C4-2B (cell line): Measurements from ENCODE around the gene RPTOR.

Experiments
- ZFX ChIP-seq: fragments of 450-650 bp; IDR thresholded peaks from 2 replicates; pipeline ENCODE4 v1.6.1; 2017
- TF ChIP-seq, protein P1 (sequence below): fragments of 450-650 bp; conservative IDR thresholded peaks from 2 replicates; pipeline ENCODE4 v1.5.1; 2017; ENCODE audit warnings: mild to moderate bottlenecking

DNA sequence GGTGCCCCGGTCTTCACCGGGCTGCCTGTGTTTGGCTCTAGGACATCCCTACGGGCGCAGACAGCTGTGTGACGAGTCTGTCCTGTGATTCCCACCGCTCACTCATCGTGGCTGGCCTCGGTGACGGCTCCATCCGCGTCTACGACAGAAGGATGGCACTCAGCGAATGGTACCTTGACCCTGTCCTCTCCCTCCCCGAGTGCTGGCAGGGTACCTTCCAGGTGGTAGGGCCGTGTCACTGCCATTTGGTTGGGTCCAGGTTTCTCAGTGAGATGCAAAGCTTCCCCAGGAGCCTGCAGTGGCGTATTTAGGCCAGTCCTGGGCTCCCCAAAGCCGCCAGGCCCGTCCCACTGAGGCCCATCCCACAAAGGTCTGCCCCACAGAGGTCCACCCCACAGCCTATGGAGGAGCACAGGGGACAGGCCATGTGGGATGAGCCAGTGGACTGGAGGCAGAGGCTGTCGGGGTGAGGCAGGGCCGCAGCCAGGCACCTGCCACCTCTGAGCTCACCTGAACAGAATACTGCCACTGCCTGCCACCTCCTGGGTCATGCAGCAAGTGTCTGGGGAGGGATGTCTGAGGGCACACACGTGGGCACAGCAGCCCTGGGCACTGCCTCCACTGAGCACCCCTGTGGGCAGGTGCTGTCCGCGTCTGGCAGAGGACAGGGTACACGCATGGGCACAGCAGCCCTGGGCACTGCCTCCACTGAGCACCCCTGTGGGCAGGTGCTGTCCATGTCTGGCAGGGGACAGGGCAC is 415.6 kb downstream of the RPTOR start:
- TF ChIP-seq, protein P1, sequence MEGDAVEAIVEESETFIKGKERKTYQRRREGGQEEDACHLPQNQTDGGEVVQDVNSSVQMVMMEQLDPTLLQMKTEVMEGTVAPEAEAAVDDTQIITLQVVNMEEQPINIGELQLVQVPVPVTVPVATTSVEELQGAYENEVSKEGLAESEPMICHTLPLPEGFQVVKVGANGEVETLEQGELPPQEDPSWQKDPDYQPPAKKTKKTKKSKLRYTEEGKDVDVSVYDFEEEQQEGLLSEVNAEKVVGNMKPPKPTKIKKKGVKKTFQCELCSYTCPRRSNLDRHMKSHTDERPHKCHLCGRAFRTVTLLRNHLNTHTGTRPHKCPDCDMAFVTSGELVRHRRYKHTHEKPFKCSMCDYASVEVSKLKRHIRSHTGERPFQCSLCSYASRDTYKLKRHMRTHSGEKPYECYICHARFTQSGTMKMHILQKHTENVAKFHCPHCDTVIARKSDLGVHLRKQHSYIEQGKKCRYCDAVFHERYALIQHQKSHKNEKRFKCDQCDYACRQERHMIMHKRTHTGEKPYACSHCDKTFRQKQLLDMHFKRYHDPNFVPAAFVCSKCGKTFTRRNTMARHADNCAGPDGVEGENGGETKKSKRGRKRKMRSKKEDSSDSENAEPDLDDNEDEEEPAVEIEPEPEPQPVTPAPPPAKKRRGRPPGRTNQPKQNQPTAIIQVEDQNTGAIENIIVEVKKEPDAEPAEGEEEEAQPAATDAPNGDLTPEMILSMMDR: no peak
- no peak for TF ChIP-seq ZFX
